ENCODE data around the gene CDON. TPM values are rescaled to one million over a fixed set of nuclear protein-coding genes. Genes with fewer than 3 reads are reported as not detected.

Gene CDON
- total RNA-seq, 2 experiments from 2014 or later = 1.9 to 2.7 TPM

- H3K36me3 Mint-ChIP-seq (ENCODE audit: low read depth) = no peaks in the 10 kb centered on the region
- no peaks in the 10 kb centered on the region for H3K4me1 Mint-ChIP-seq (ENCODE audit: low read depth)
- no peaks in the 10 kb centered on the region for H3K27me3 Mint-ChIP-seq
- H3K4me3 ChIP-seq (ENCODE audit: low read length) = no peak overlapping the region
- H3K27ac Mint-ChIP-seq = no peak overlapping the region
- H3K4me3 Mint-ChIP-seq = no peak overlapping the region
- TF ChIP-seq CTCF (IDR thresholded peaks at IDR 0.05) = no peak
- CTCF ChIA-PET = no interaction called here
- no peaks in the 10 kb centered on the region for H3K4me1 ChIP-seq (ENCODE audit: insufficient read depth, low read length)
- no peak for DNase-seq
- no peak for ATAC-seq (ENCODE audit: poor library complexity)
- no peaks in the 10 kb centered on the region for H3K9me3 Mint-ChIP-seq
- no peak overlapping the region for H3K27ac ChIP-seq (ENCODE audit: low read depth in 1 of 2, low read length in 2 of 2)
- no peaks in the 10 kb centered on the region for H3K9me3 ChIP-seq (ENCODE audit: control insufficient read depth in 1 of 2, insufficient read depth in 1 of 2, low read length in 2 of 2)
- intact Hi-C loops (cut with DNase I, micrococcal nuclease) = no loop called here
- H3K27me3 ChIP-seq (ENCODE audit: control insufficient read depth in 1 of 2, insufficient read depth in 2 of 2, low read length in 2 of 2) = peaks cover 0 to 2% of the 10 kb centered on the region in 2 experiments
- POLR2A ChIA-PET = no interaction called here
- H3K36me3 ChIP-seq (ENCODE audit: insufficient read depth, low read length) = no peaks in the 10 kb centered on the region
Measured at GRCh38 chr11:126076641-126077040, 14.0 kb upstream of the CDON start.

GRCh38 chr11:126072801-126073594 is 10.3 kb upstream of the CDON start:
- CTCF ChIA-PET = no interaction called here
- ATAC-seq (ENCODE audit: poor library complexity) (no peak), DNase-seq (no peak)
- intact Hi-C loops (cut with DNase I, micrococcal nuclease) = no loop called here
- no peaks in the 10 kb centered on the region for H3K9me3 ChIP-seq (ENCODE audit: control insufficient read depth in 1 of 2, insufficient read depth in 1 of 2, low read length in 2 of 2)
- Mint-ChIP-seq H3K36me3 (ENCODE audit: low read depth) (no peaks in the 10 kb centered on the region), H3K4me3 (no peak overlapping the region), H3K27me3 (no peaks in the 10 kb centered on the region), H3K4me1 (ENCODE audit: low read depth) (no peaks in the 10 kb centered on the region), H3K9me3 (no peaks in the 10 kb centered on the region), H3K27ac (no peak overlapping the region)
- H3K4me3 ChIP-seq (ENCODE audit: low read length) = no peak overlapping the region
- no peak overlapping the region for H3K27ac ChIP-seq (ENCODE audit: low read depth in 1 of 2, low read length in 2 of 2)
- H3K27me3 ChIP-seq (ENCODE audit: control insufficient read depth in 1 of 2, insufficient read depth in 2 of 2, low read length in 2 of 2) = peaks cover 0 to 2% of the 10 kb centered on the region in 2 experiments
- H3K4me1 ChIP-seq (ENCODE audit: insufficient read depth, low read length) = no peaks in the 10 kb centered on the region
- H3K36me3 ChIP-seq (ENCODE audit: insufficient read depth, low read length) = no peaks in the 10 kb centered on the region
- POLR2A ChIA-PET = no interaction called here
- no peak for TF ChIP-seq CTCF (IDR thresholded peaks at IDR 0.05)

DNA sequence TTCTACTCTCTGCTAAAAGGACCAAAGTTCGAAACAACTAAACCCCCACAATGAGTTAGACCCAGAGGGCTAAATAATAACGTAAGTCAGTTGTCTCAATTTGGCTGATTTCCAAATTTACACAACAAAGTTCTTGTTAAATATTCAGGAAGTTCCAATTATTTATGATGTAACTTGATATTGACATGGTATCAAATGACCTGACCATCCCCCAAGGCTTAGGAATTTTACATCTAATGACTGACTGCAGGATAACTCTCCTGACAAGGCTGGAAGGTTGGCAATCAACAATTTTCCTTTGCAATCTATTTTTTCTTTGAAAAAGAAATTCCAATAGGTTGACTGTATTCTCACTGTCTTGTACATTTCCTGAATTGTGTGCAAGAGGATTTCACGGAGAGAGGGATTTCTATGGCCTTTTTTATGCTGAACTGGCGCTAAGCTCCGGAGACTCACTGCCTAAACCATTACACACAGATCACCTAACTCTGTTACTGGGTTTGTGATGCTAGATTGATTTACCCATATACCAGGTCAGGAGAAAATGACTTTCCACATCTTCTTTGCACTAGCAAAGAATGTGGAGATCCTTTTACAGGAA is 9.6 kb upstream of the CDON start:
- no peak overlapping the region for H3K4me3 Mint-ChIP-seq
- no peaks in the 10 kb centered on the region for H3K9me3 Mint-ChIP-seq
- ChIA-PET CTCF (no interaction called here), POLR2A (no interaction called here)
- H3K27ac Mint-ChIP-seq = no peak overlapping the region
- no peak overlapping the region for H3K4me3 ChIP-seq (ENCODE audit: low read length)
- intact Hi-C loops (cut with DNase I, micrococcal nuclease) = no loop called here
- H3K4me1 Mint-ChIP-seq (ENCODE audit: low read depth) = no peaks in the 10 kb centered on the region
- no peaks in the 10 kb centered on the region for H3K9me3 ChIP-seq (ENCODE audit: control insufficient read depth in 1 of 2, insufficient read depth in 1 of 2, low read length in 2 of 2)
- no peak for DNase-seq
- H3K36me3 Mint-ChIP-seq (ENCODE audit: low read depth) = no peaks in the 10 kb centered on the region
- H3K27ac ChIP-seq (ENCODE audit: low read depth in 1 of 2, low read length in 2 of 2) = no peak overlapping the region
- no peaks in the 10 kb centered on the region for H3K36me3 ChIP-seq (ENCODE audit: insufficient read depth, low read length)
- H3K27me3 Mint-ChIP-seq = no peaks in the 10 kb centered on the region
- peaks cover 0 to 2% of the 10 kb centered on the region in 2 experiments for H3K27me3 ChIP-seq (ENCODE audit: control insufficient read depth in 1 of 2, insufficient read depth in 2 of 2, low read length in 2 of 2)
- no peak for ATAC-seq (ENCODE audit: poor library complexity)
- H3K4me1 ChIP-seq (ENCODE audit: insufficient read depth, low read length) = no peaks in the 10 kb centered on the region
- no peak for TF ChIP-seq CTCF (IDR thresholded peaks at IDR 0.05)

Measured in CD4-positive, alpha-beta T cell (primary cell).